Parathyroid adenoma (tissue), 2 donors: ENCODE measurements around the gene GPRC5B.

ENCODE experiments used
- H2AFZ ChIP-seq: fragments of 300-600 bp; sonication (generic); one replicate; pipeline ENCODE4 v1.7.0; 2017; ENCODE audit warnings: antibody characterized with exemption, mild to moderate bottlenecking
- H3K27ac ChIP-seq: fragments of 300-600 bp; sonication (generic); one replicate; pipeline ENCODE4 v1.7.0; 2017
- H3K27me3 ChIP-seq: fragments of 300-600 bp; sonication (generic); one replicate; pipeline ENCODE4 v1.7.0; 2017; ENCODE audit warnings: low read length; ENCODE audit not compliant: control insufficient read depth, insufficient read depth
- H3K36me3 ChIP-seq: fragments of 300-600 bp; sonication (generic); one replicate; pipeline ENCODE4 v1.7.0; 2017; ENCODE audit warnings: low read length; ENCODE audit not compliant: control insufficient read depth, insufficient read depth
- H3K4me1 ChIP-seq: fragments of 300-600 bp; sonication (generic); one replicate; pipeline ENCODE4 v1.7.0; 2017; ENCODE audit warnings: control low read depth
- H3K4me2 ChIP-seq: fragments of 300-600 bp; sonication (generic); one replicate; pipeline ENCODE4 v1.7.0; 2017; ENCODE audit warnings: low read length
- H3K4me3 ChIP-seq: fragments of 300-600 bp; sonication (generic); one replicate; pipeline ENCODE4 v1.7.0; 2017; ENCODE audit warnings: low read depth, low read length
- H3K79me2 ChIP-seq: fragments of 300-600 bp; sonication (generic); one replicate; pipeline ENCODE4 v1.7.0; 2017; ENCODE audit warnings: control low read depth
- H3K9ac ChIP-seq: fragments of 300-600 bp; sonication (generic); one replicate; pipeline ENCODE4 v1.7.0; 2017; ENCODE audit warnings: mild to moderate bottlenecking
- H3K9me3 ChIP-seq: fragments of 300-600 bp; sonication (generic); one replicate; pipeline ENCODE4 v1.7.0; 2017; ENCODE audit warnings: low read length; ENCODE audit not compliant: control insufficient read depth
- TF ChIP-seq, protein P1 (sequence below): fragments of 300-600 bp; sonication (generic); IDR thresholded peaks from one replicate; pipeline ENCODE4 v1.7.0; 2017; ENCODE audit warnings: antibody characterized with exemption, mild to moderate bottlenecking
- donor health status: primary hyperparathyroidism.

GPRC5B gene

DNA sequence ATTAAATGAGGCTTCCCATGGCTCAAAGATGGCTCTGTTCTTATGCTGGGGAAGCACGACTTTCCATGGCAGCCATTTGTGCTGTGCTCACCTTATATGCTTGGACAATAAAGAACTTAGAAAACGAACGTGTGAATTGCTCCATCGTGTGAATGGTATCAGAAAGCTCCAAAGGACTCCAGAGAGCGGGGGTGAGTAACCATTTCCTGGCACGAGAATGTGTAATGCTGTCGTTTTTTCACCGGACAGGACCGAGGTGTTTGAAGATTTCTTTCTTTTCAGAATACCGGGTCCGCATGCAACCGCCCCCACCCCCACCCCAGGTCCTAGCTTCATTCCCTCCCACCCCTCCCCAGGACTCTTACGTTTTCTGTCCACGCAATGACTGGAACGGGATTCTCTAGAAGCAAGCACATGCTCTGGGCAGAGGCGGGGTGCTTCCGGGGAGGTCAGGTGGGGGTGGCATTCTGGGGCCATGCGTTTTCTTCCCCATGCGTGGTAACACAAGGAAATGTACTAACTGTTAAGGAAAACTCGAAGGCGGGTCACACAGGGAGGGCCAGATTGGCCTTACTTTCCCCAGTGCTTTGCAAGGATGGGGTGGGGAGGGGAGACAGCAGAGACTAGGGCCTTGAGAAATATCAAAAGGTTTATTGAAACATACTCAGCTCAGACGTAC lies 26.2 kb downstream of the GPRC5B start:
- H3K27ac ChIP-seq = peak overlapping the region; percentile 34
- no peaks in the 10 kb centered on the region for H3K79me2 ChIP-seq
- no peaks in the 10 kb centered on the region for H3K9me3 ChIP-seq
- H3K4me1 ChIP-seq = peaks cover 4% of the 10 kb centered on the region
- H3K4me3 ChIP-seq = no peak overlapping the region
- peak overlapping the region; percentile 30 for H2AFZ ChIP-seq
- TF ChIP-seq, protein P1, sequence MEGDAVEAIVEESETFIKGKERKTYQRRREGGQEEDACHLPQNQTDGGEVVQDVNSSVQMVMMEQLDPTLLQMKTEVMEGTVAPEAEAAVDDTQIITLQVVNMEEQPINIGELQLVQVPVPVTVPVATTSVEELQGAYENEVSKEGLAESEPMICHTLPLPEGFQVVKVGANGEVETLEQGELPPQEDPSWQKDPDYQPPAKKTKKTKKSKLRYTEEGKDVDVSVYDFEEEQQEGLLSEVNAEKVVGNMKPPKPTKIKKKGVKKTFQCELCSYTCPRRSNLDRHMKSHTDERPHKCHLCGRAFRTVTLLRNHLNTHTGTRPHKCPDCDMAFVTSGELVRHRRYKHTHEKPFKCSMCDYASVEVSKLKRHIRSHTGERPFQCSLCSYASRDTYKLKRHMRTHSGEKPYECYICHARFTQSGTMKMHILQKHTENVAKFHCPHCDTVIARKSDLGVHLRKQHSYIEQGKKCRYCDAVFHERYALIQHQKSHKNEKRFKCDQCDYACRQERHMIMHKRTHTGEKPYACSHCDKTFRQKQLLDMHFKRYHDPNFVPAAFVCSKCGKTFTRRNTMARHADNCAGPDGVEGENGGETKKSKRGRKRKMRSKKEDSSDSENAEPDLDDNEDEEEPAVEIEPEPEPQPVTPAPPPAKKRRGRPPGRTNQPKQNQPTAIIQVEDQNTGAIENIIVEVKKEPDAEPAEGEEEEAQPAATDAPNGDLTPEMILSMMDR = no peak
- H3K9ac ChIP-seq = no peak overlapping the region
- no peaks in the 10 kb centered on the region for H3K36me3 ChIP-seq
- no peak overlapping the region for H3K4me2 ChIP-seq
- H3K27me3 ChIP-seq = no peaks in the 10 kb centered on the region

GRCh38 chr16:19857593-19858339 lies 26.9 kb downstream of the GPRC5B start:
- H3K9me3 ChIP-seq = no peaks in the 10 kb centered on the region
- H3K4me1 ChIP-seq = peaks cover 6% of the 10 kb centered on the region
- no peak overlapping the region for H3K9ac ChIP-seq
- peak overlapping the region; percentile 30 for H2AFZ ChIP-seq
- no peaks in the 10 kb centered on the region for H3K27me3 ChIP-seq
- no peak overlapping the region for H3K4me3 ChIP-seq
- peak overlapping the region; percentile 34 for H3K27ac ChIP-seq
- no peaks in the 10 kb centered on the region for H3K36me3 ChIP-seq
- no peaks in the 10 kb centered on the region for H3K79me2 ChIP-seq
- TF ChIP-seq, protein P1 = no peak
- H3K4me2 ChIP-seq = peak overlapping the region; percentile 25

- Histone ChIP-seq H3K27ac (no peak overlapping the region), H3K9me3 (no peaks in the 10 kb centered on the region), H3K9ac (no peak overlapping the region), H3K4me1 (peaks cover 16% of the 10 kb centered on the region), H3K27me3 (no peaks in the 10 kb centered on the region), H3K4me3 (no peak overlapping the region), H3K4me2 (no peak overlapping the region), H2AFZ (no peak overlapping the region), H3K36me3 (no peaks in the 10 kb centered on the region), H3K79me2 (no peaks in the 10 kb centered on the region)
- TF ChIP-seq, protein P1 = no peak
Observed at GRCh38 chr16:19856120-19856519, 28.5 kb downstream of the GPRC5B start.

GRCh38 chr16:19854543-19854876 lies 30.1 kb downstream of the GPRC5B start:
- no peak overlapping the region for H3K4me3 ChIP-seq
- no peak overlapping the region for H3K9ac ChIP-seq
- H3K79me2 ChIP-seq = no peaks in the 10 kb centered on the region
- no peaks in the 10 kb centered on the region for H3K36me3 ChIP-seq
- no peaks in the 10 kb centered on the region for H3K9me3 ChIP-seq
- no peak overlapping the region for H3K27ac ChIP-seq
- H3K27me3 ChIP-seq = no peaks in the 10 kb centered on the region
- H3K4me2 ChIP-seq = no peak overlapping the region
- no peak overlapping the region for H2AFZ ChIP-seq
- peaks cover 19% of the 10 kb centered on the region for H3K4me1 ChIP-seq
- TF ChIP-seq, protein P1 = no peak
